KBM-7 (cell line): Measurements from ENCODE around the gene ADK.

Source experiments
- DNase-seq: peaks from one replicate; pipeline ENCODE4 v3.0.0-alpha.2; 2015
- in situ Hi-C: fragments of 300-500 bp; cut with MboI; formaldehyde crosslinking; loops from 2 replicates; pipeline ENCODE4 v1.14.3; 2020; ENCODE audit warnings: low sequenced_read_pairs, low pct_unique_long_range_greater_than_20kb, mixed read lengths

Gene ADK

DNA sequence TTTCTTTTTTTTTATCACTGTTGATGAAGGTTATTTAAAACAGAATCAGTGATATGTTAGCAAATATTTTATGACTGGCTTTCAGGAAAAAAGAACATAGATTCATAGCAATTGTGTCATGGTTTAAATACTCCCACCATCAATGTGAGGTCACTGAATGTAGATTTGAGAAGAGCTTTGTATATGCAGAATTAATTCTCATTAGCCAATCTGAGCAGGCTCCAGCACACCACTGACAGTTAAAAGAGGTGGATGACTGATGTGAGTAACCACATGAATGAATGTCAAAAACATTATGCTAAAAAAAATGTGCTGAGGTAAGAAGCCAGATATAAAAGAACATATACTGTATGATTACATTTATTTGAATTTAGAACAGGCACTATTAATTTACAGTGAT lies 500.5 kb downstream of the ADK start:
- in situ Hi-C loops = no loop called here
- DNase-seq = no peak

- in situ Hi-C loops = no loop called here
Measured at GRCh38 chr10:74652664-74653063, 501.6 kb downstream of the ADK start.

GRCh38 chr10:74658511-74658910 lies 507.5 kb downstream of the ADK start:
- in situ Hi-C loops = no loop called here
- no peak for DNase-seq

More at GRCh38 chr10:74652664-74653063, 501.6 kb downstream of the ADK start:
- DNase-seq = no peak

GRCh38 chr10:74662635-74663034 lies 511.6 kb downstream of the ADK start:
- no peak for DNase-seq
- in situ Hi-C loops = no loop called here

- in situ Hi-C loops = no loop called here
- no peak for DNase-seq
Measured at GRCh38 chr10:74669210-74669609, 518.2 kb downstream of the ADK start.

- in situ Hi-C loops = no loop called here
- no peak for DNase-seq
Measured at GRCh38 chr10:74671716-74672115, 520.7 kb downstream of the ADK start.

DNA sequence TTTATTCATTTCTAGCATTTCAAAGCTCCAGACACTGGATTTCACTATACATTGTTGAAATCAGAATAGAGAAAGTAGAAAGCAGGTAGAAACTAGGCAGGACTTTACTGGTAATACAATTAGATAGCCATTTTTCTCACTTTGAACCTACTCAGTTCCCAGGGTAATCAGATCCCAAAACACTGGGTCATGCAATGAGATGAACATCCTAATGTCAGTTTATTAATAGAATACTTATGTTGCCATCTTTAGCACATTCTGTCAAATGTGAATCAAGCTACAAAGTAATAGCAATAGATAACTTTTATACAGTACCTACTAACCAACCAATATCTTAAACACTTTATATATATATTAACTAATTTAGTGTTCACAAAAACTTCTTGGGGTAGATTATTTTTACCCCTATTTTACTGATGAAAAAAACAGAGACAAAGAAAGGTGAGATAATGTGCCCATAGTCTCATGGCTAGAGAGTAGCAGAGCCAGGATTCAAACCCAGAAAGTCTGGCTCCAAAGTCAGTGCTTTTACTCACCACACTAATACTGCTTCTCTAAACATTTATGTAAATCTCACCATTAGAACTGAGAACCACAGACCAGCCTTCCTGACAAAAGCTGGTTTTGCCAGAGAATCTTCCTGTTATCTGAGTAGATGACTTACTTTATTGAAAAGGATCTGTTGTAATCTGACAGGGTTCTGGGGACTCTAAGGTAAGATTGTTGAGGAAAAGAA lies 521.6 kb downstream of the ADK start:
- in situ Hi-C loops = no loop called here
- DNase-seq = no peak

DNA sequence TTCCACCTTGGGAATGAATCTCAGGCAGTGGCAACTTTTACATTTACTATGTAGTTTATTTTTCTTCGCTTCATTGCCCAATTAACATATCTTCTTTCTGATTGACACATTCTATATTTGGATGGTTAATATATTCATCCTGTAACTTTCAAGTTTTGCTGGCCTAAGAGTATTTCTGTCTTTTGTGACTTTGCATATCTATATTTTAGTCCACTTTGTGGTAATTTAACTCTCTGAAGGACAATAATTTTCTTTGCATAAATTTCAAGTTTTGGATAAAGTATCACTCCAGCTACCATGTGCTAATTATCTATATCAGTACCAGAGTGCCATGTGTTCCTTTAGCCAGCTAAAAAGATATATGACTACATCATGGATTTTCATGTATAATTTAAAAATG lies 523.9 kb downstream of the ADK start:
- in situ Hi-C loops = no loop called here
- DNase-seq = no peak

DNA sequence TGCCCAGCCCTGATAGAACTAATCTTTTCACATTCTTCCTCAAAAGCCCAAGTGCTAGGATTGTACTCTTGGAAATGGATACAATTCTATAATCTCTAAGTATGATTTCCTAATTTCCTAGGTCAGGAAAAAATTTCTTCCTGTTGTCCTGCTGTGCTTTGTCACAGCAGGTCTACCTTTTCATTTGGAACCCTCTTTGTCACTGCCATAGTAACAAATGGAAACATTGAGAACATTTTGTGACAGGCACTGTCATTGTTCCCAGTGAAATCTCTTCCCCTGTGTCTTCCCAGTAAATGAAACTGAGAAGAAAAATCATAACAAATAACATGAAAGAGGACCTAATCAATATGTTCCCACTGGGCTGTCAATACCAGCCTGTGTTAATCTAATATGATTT lies 524.5 kb downstream of the ADK start:
- in situ Hi-C loops = no loop called here

DNA sequence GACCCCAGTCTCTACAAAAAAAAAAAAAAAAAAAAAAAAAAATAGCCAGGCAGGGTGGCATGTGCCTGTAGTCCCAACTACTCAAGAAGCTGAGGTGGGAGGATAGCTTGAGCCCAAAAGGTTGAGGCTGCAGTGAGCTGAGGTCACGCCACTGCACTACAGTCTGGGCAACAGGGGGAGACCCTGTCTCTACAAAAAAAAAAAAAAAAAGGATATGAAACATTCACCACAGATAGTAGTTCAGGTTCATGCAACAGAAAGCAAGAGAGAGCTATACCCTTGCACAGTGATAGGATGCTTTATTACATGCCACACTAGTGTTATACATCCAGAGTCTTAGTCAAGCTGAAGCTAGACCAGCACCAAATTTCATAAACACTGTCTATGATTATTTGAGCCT lies 526.9 kb downstream of the ADK start:
- DNase-seq = no peak
- in situ Hi-C loops = no loop called here

More for the DNA sequence above, 524.5 kb downstream of the ADK start:
- no peak for DNase-seq

GRCh38 chr10:74681917-74682627 lies 531.1 kb downstream of the ADK start:
- in situ Hi-C loops = no loop called here
- no peak for DNase-seq

- in situ Hi-C loops = no loop called here
- no peak for DNase-seq
Measured at GRCh38 chr10:74683067-74683466, 532.0 kb downstream of the ADK start.

GRCh38 chr10:74683621-74684364 lies 532.8 kb downstream of the ADK start:
- DNase-seq = no peak
- in situ Hi-C loops = no loop called here

DNA sequence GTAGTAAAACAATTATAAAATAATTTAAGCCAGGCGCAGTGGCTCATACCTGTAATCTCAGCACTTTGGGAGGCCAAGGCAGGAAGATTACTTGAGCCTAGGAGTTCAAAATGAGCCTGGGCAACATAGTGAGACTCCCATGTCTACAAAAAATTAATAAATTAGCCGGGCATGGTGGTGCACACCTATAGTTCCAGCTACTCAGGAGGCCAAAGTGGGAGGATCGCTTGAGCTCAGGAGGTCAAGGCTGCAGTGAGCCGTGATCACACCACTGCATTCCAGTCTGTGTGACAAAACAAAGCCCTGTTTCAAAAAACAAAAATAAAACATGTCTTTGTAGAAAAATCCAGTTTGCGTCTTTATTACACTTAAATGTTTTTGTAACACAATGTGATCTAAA lies 533.4 kb downstream of the ADK start:
- no peak for DNase-seq
- in situ Hi-C loops = no loop called here

DNA sequence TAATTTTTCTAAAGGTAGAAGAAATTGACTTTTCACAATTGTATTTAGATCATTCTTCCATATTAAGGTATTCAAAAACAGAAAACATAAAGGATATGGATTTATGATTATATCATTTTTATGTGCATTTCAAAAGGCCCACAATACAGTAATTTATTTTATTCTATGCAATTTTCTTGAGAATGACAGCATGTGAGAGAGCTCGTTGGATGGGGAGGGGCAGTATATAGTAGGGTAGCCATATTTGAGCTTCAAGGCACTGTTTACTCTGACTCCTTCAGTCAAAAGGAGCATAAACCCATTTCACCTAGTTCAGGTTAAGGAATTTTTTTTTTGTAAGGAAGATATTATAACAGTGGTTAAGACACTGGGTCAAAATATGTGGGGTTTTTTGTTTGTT lies 534.5 kb downstream of the ADK start:
- in situ Hi-C loops = no loop called here
- no peak for DNase-seq

GRCh38 chr10:74690393-74690792 lies 539.4 kb downstream of the ADK start:
- DNase-seq = no peak
- in situ Hi-C loops = no loop called here

GRCh38 chr10:74691164-74691563 lies 540.1 kb downstream of the ADK start:
- in situ Hi-C loops = no loop called here
- no peak for DNase-seq

DNA sequence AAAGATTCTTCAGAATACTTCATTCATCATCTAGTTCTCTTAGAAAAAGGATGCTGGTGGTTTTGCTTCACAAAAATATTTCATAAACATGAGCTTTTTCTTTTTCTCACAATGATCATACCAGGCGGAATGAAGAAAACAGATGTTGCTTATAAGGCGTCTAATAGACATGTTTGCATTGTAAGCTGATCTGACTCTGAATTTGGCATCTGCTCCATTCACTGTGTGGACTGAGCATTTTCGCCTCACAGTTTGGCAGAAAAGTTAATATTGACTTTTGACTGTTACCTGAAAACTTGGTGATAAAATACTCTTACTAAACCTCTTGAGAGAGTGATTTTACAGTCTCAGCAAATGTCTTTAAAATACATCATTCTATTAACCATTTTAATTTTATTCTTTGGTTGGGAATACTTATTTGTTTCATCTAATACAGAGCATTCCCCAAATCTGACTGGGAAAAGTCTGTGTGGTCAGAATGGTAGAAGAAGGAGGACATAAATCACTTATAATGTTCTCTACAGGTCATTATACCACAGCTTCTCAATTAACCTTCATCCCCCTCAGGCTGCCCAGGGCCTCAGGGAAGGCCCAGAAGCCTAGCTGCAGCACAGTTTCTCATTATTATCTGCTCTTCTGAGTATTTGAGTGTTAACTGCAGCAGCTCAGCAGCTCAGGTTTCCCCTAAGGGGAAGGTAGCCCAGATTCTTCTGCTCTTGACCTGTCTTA lies 553.8 kb downstream of the ADK start:
- no peak for DNase-seq
- in situ Hi-C loops = no loop called here

DNA sequence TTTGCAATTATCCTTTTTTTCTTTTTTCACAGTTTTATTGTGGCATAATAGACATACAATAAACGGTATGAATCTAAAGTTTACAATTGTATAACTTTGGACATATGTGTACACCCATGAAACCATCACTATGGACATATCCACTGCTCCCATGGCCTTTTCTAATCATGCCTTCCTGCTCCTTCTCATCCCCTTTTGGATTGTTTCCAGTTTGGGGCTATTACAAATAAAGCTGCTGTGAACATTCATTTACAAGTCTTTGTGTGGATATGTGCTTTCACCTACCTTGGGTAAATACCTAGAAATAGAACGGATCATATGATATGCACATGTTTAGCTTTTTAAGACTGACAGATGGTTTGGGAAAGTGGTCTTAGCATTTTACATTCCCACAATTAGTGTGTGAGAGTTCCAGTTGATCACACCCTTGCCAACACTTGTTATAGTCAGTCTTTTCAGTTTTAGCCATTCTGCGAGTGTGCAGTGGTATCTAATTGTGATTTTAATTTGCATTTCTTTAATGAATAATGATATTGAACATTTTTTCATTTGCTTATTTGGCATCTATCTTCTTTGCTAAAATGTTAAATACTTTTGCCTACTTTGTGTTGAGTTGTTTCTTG lies 554.4 kb downstream of the ADK start:
- in situ Hi-C loops = no loop called here
- DNase-seq = no peak
